ENCODE data around the gene TSPAN1. TPM values are rescaled to one million over a fixed set of nuclear protein-coding genes. Genes with fewer than 3 reads are reported as not detected.
A peak's percentile ranks its signal among the peaks of the same experiment; 100 is the strongest.

The TSPAN1 gene
- total and polyA plus RNA-seq, 12 donors = 0.39 to 44.6 (median 7.6) TPM

DNA sequence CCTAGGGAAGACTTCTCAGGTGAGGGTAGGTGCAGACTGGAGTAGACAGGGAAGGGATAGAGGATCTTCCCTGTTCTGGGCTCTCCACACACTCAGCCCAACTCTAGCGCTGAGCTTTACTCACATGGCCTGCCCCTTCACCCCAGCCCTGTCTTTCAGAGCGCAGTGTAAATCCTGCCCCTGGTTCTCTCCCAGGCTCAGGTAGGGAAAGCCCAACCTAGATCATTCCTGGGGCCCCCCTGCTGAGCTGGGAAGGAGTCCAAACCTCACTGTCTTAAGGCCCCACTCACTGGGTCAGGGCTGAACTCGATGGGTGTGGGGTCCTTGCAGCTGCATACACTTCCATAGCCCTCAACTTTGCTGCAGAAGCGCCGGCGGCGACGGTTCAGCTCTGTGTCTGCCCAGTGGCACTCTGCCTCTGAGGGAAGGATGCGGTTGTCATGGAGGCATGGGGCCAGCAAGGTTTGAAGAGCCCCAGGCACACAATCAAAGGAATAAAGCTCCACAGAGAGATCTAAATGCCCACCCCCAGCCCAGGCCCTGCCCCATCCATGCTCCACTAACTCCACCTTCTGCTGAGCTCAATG is 19.2 kb downstream of the TSPAN1 start:
- no peak overlapping the region for H3K27ac ChIP-seq

DNA sequence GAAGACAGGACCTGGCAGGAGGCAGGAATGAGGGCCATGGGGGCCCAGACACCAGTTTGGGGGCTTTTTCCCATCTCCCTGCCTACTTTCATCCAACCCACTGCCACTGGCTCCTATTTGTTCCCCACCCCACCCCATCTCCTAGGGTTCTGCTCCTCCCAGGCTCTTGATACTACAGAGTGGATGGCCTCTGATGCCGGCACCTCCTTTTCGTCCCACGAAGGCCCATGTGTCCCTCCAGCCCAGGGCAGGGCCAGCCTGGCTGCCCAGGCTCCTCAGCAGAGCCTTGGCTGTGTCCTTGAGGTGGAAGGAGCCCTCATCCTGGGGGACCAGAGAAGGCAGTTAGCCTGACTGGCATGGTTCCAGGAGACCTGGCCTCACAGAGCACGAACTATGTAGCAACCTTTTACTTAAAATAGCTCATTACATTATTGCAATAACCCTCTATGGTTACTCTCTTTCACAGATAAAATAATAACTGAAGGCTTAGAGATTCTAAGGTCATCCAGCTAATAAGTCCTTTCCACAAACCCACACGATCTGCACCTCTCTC is 19.8 kb downstream of the TSPAN1 start:
- intact Hi-C loops (cut with DNase I) = no loop called here
- Histone ChIP-seq H3K9me3 (replicated peaks in 1 of 3) (no peaks in the 10 kb centered on the region), H3K4me1 (replicated peaks in 1 of 2) (peaks cover 15 to 35% of the 10 kb centered on the region in 2 donors), H3K36me3 (replicated peaks in 1 of 2) (peaks cover 0 to 44% of the 10 kb centered on the region in 2 donors), H3K27ac (peak overlapping the region in 1 of 5 donors; percentile 7), H3K27me3 (no peaks in the 10 kb centered on the region), H3K4me3 (no peak overlapping the region)
- TF ChIP-seq POLR2A (IDR thresholded peaks at IDR 0.05) = no peak
- peak in 3 of 7 donors; percentile 61 to 75 (median 62) for DNase-seq
- 34 to 52% (median 43%) methylated on average over 5 of the region's 5 CpGs for WGBS, 4 donors

More for the DNA sequence above, 19.2 kb downstream of the TSPAN1 start:
- Histone ChIP-seq H3K4me3 (no peak overlapping the region), H3K27me3 (no peaks in the 10 kb centered on the region), H3K36me3 (replicated peaks in 1 of 2) (peaks cover 0 to 49% of the 10 kb centered on the region in 2 donors), H3K9me3 (replicated peaks in 1 of 3) (no peaks in the 10 kb centered on the region), H3K4me1 (replicated peaks in 1 of 2) (peaks cover 15 to 31% of the 10 kb centered on the region in 2 donors)
- peak in 1 of 7 donors; percentile 7 for DNase-seq
- TF ChIP-seq CTCF (IDR thresholded peaks at IDR 0.05) (no peak), POLR2A (IDR thresholded peaks at IDR 0.05) (no peak)
- intact Hi-C loops (cut with DNase I) = no loop called here
- WGBS, 4 donors = 88 to 96% (median 91%) methylated on average over 4 to 9 of the region's 9 CpGs

GRCh38 chr1:46196609-46197008 is 21.7 kb downstream of the TSPAN1 start:
- intact Hi-C loops (cut with DNase I) = no loop called here
- Histone ChIP-seq H3K9me3 (replicated peaks in 1 of 3) (no peaks in the 10 kb centered on the region), H3K4me3 (no peak overlapping the region), H3K36me3 (replicated peaks in 1 of 2) (peaks cover 0 to 29% of the 10 kb centered on the region in 2 donors), H3K27me3 (no peaks in the 10 kb centered on the region), H3K27ac (peak overlapping the region in 1 of 5 donors; percentile 5), H3K4me1 (replicated peaks in 1 of 2) (peaks cover 15 to 35% of the 10 kb centered on the region in 2 donors)
- TF ChIP-seq POLR2A (IDR thresholded peaks at IDR 0.05) = no peak
- WGBS, 4 donors = 94 to 96% (median 96%) methylated on average over 9 of the region's 9 CpGs; no CpG with 5 or more reads in 1 of the 4 donors
- no peak for DNase-seq

DNA sequence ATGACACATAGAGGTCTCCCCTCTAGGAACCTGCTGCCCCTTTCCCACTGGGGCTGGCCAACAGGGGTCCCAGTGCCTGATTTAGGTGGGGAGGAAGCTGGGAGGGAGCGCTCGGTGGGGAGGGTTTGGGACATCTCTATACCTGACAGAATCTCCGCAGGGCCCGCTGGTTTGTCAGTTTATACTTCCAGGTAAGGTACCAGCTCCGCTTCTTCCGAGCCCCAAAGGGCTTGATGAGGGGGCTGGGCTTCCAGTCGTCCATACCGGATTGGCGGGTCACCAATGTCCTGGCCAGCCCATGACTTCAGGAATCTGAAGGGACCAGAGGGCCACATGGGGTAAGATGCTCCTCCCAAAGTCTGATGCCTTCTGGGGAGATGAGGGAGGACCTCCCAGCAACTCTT is 22.7 kb downstream of the TSPAN1 start:
- Histone ChIP-seq H3K9me3 (replicated peaks in 1 of 3) (no peaks in the 10 kb centered on the region), H3K27ac (peak overlapping the region in 1 of 5 donors; percentile 68), H3K36me3 (replicated peaks in 1 of 2) (peaks cover 0 to 20% of the 10 kb centered on the region in 2 donors), H3K4me3 (peak overlapping the region in 3 of 4 donors; percentile 66 to 88 (median 75)), H3K4me1 (replicated peaks in 1 of 2) (peaks cover 17 to 35% of the 10 kb centered on the region in 2 donors), H3K27me3 (no peaks in the 10 kb centered on the region)
- WGBS, 4 donors = 28 to 60% (median 55%) methylated on average over 3 to 9 of the region's 9 CpGs
- DNase-seq = no peak
- intact Hi-C loops (cut with DNase I) = no loop called here
- TF ChIP-seq POLR2A (IDR thresholded peaks at IDR 0.05) = no peak
- no peak for TF ChIP-seq CTCF (IDR thresholded peaks at IDR 0.05)

DNA sequence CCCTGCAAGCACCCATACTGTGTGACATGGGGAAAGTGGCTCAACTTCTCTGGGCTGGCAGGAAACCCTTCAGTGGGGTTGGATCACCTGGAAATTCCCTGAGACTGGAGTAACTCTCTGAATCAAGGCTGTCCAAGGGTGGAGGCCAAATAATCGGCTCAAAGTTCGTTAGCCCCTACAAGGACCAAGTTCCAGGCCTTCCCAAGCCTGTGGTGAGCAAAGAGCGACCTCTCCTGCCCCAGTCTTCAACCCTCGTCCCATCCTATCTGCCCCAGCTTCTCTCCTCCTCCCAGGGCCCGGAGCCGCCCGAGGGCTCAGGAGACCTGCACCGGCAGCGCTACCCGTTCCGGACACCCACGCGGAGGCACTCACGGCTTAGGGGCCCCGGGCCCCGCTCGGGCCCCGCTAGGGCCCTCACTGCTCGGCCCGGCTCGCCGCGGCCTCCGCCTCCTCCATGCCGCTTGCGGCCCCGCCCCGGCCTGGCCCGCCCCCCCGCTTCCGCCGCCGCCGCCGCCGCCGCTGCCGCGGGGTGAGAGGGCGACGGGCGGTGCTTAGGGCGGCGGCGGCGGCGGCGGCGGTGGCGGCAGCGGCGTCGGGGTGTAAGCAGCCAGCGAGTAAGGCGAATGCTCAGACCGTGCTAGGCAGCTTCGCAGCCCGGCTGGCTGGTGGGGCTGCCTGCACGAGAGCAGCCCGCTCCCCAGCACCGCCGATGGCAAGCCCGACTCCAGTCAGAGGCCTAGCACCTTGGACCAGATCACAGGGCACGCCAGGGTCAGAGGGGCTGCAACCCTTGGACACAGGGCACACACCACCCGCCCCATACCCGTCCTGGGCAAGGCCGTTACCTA is 23.3 kb downstream of the TSPAN1 start, which contains the start of gene POMGNT1:
TSS of gene POMGNT1 (minus strand) at position 471 of the 848 bp plus-strand sequence. CDS start 613 bp downstream, outside the sequence.
- Histone ChIP-seq H3K4me3 (peak within 1 kb of the TSS; percentile 59 to 88 (median 70)), H3K27me3 (no peaks in the 10 kb centered on the region), H3K4me1 (replicated peaks in 1 of 2) (peaks cover 21 to 35% of the 10 kb centered on the region in 2 donors), H3K36me3 (replicated peaks in 1 of 2) (peaks cover 0 to 14% of the 10 kb centered on the region in 2 donors), H3K27ac (peak within 1 kb of the TSS in 4 of 5 donors; percentile 16 to 85 (median 62)), H3K9me3 (replicated peaks in 1 of 3) (no peaks in the 10 kb centered on the region)
- 0 to 2% (median 0%) methylated on average over 2 to 67 of the region's 67 CpGs for WGBS, 4 donors
- intact Hi-C loops (cut with DNase I) = no loop called here
- DNase-seq = peak; percentile 56 to 74 (median 68)
- TF ChIP-seq POLR2A (IDR thresholded peaks at IDR 0.05) (peak; percentile 49 to 73), CTCF (IDR thresholded peaks at IDR 0.05) (no peak)

All from adrenal gland (tissue), 12 donors.